NCI-H460 (cell line): ENCODE measurements around the gene MBNL2. TPM values are rescaled to one million over a fixed set of nuclear protein-coding genes. Genes with fewer than 3 reads are reported as not detected.
A peak's percentile ranks its signal among the peaks of the same experiment; 100 is the strongest.

Experiments
- DNase-seq: peaks from one replicate; pipeline ENCODE4 v3.0.0-alpha.2; 2016; ENCODE audit warnings: low read depth; ENCODE audit errors: extremely low read depth
- total RNA-seq: library from RNA; depleted of rRNA; stranded (reverse); fragments of >200 nt; shearing (Covaris generic); gene quantifications from 2 replicates; pipeline ENCODE4 v1.2.3, GENCODE V29; 2014

The MBNL2 gene
- total RNA-seq, 1 experiment from 2014 or later: 48.9 TPM

- DNase-seq: no peak
Measured at GRCh38 chr13:97249796-97250495, 27.8 kb downstream of the MBNL2 start.

- DNase-seq: no peak
Measured at GRCh38 chr13:97250560-97250959, 28.4 kb downstream of the MBNL2 start.

- no peak for DNase-seq
Measured at GRCh38 chr13:97252735-97253134, 30.6 kb downstream of the MBNL2 start.

GRCh38 chr13:97253581-97254293 is 31.6 kb downstream of the MBNL2 start:
- DNase-seq: no peak

GRCh38 chr13:97254816-97255215 is 32.7 kb downstream of the MBNL2 start:
- DNase-seq: no peak

GRCh38 chr13:97255515-97256021 is 33.4 kb downstream of the MBNL2 start:
- DNase-seq: no peak

- peak; percentile 40 for DNase-seq
Measured at GRCh38 chr13:97256343-97256783, 34.2 kb downstream of the MBNL2 start.

GRCh38 chr13:97257228-97257755 is 35.2 kb downstream of the MBNL2 start:
- no peak for DNase-seq

GRCh38 chr13:97257800-97258799 is 36.0 kb downstream of the MBNL2 start:
- DNase-seq: peak; percentile 80

GRCh38 chr13:97258801-97259200 is 36.7 kb downstream of the MBNL2 start:
- DNase-seq: no peak

- DNase-seq: no peak
Measured at GRCh38 chr13:97259410-97259797, 37.3 kb downstream of the MBNL2 start.

- peak; percentile 51 for DNase-seq
Measured at GRCh38 chr13:97259798-97260714, 37.9 kb downstream of the MBNL2 start.

GRCh38 chr13:97261254-97262005 is 39.3 kb downstream of the MBNL2 start:
- no peak for DNase-seq

GRCh38 chr13:97262058-97262457 is 39.9 kb downstream of the MBNL2 start:
- no peak for DNase-seq

- no peak for DNase-seq
Measured at GRCh38 chr13:97263160-97263559, 41.0 kb downstream of the MBNL2 start.

GRCh38 chr13:97264663-97265062 is 42.5 kb downstream of the MBNL2 start:
- DNase-seq: no peak

- DNase-seq: no peak
Measured at GRCh38 chr13:97266332-97266731, 44.2 kb downstream of the MBNL2 start.

- no peak for DNase-seq
Measured at GRCh38 chr13:97266772-97267417, 44.8 kb downstream of the MBNL2 start.
